Measurements from ENCODE around the gene IGSF6. TPM values are rescaled to one million over a fixed set of nuclear protein-coding genes. Genes with fewer than 3 reads are reported as not detected.
A peak's percentile ranks its signal among the peaks of the same experiment; 100 is the strongest.

Gene IGSF6
- total RNA-seq, 4 donors from 2014 or later = 0.59 to 4.1 (median 1.6) TPM

GRCh38 chr16:21659124-21659523 is 6.7 kb upstream of the IGSF6 start:
- Histone ChIP-seq H3K36me3 (no peaks in the 10 kb centered on the region), H3K27me3 (no peaks in the 10 kb centered on the region), H3K9me3 (no peaks in the 10 kb centered on the region), H3K4me1 (peaks cover 0 to 5% of the 10 kb centered on the region in 2 donors), H3K27ac (no peak overlapping the region), H3K4me3 (no peak overlapping the region)
- DNase-seq = no peak
- TF ChIP-seq POLR2A (IDR thresholded peaks at IDR 0.05) (no peak), CTCF (IDR thresholded peaks at IDR 0.05) (no peak)
- intact Hi-C loops (cut with DNase I; ENCODE audit: low total_unique reads) = no loop called here

- Histone ChIP-seq H3K9me3 (no peaks in the 10 kb centered on the region), H3K27ac (no peak overlapping the region), H3K4me3 (no peak overlapping the region), H3K27me3 (no peaks in the 10 kb centered on the region), H3K36me3 (no peaks in the 10 kb centered on the region), H3K4me1 (no peaks in the 10 kb centered on the region)
- DNase-seq = no peak
- TF ChIP-seq CTCF (IDR thresholded peaks at IDR 0.05) (peak; percentile 60 to 78 (median 64)), POLR2A (IDR thresholded peaks at IDR 0.05) (no peak)
- intact Hi-C loops (cut with DNase I; ENCODE audit: low total_unique reads) = no loop called here
These were observed 4.7 kb upstream of the IGSF6 start for GRCh38 chr16:21656795-21657768.

- no peak for DNase-seq
- TF ChIP-seq CTCF (IDR thresholded peaks at IDR 0.05) = no peak
- no peak for TF ChIP-seq POLR2A (IDR thresholded peaks at IDR 0.05)
- intact Hi-C loops (cut with DNase I; ENCODE audit: low total_unique reads) = no loop called here
- Histone ChIP-seq H3K9me3 (no peaks in the 10 kb centered on the region), H3K4me3 (no peak overlapping the region), H3K27me3 (no peaks in the 10 kb centered on the region), H3K4me1 (no peaks in the 10 kb centered on the region), H3K27ac (peak overlapping the region in 1 of 2 donors; percentile 25), H3K36me3 (no peaks in the 10 kb centered on the region)
These were observed 2.5 kb upstream of the IGSF6 start for GRCh38 chr16:21654881-21655280.

GRCh38 chr16:21654466-21654865 is 2.1 kb upstream of the IGSF6 start:
- Histone ChIP-seq H3K4me1 (no peaks in the 10 kb centered on the region), H3K27me3 (no peaks in the 10 kb centered on the region), H3K4me3 (no peak overlapping the region), H3K36me3 (no peaks in the 10 kb centered on the region), H3K9me3 (no peaks in the 10 kb centered on the region), H3K27ac (peak overlapping the region; percentile 32 to 52)
- no peak for DNase-seq
- TF ChIP-seq CTCF (IDR thresholded peaks at IDR 0.05) = no peak
- no peak for TF ChIP-seq POLR2A (IDR thresholded peaks at IDR 0.05)
- intact Hi-C loops (cut with DNase I; ENCODE audit: low total_unique reads) = no loop called here

GRCh38 chr16:21653571-21653970 is 1.2 kb upstream of the IGSF6 start:
- no peak overlapping the region for H3K4me3 ChIP-seq
- no peaks in the 10 kb centered on the region for H3K4me1 ChIP-seq
- no peaks in the 10 kb centered on the region for H3K36me3 ChIP-seq
- no peak for DNase-seq
- TF ChIP-seq POLR2A (IDR thresholded peaks at IDR 0.05) (no peak), CTCF (IDR thresholded peaks at IDR 0.05) (no peak)
- H3K9me3 ChIP-seq = no peaks in the 10 kb centered on the region
- no peak overlapping the region for H3K27ac ChIP-seq
- H3K27me3 ChIP-seq = no peaks in the 10 kb centered on the region
- intact Hi-C loops (cut with DNase I; ENCODE audit: low total_unique reads) = no loop called here
